ENCODE measurements around the gene CUL9.

CUL9 gene

DNA sequence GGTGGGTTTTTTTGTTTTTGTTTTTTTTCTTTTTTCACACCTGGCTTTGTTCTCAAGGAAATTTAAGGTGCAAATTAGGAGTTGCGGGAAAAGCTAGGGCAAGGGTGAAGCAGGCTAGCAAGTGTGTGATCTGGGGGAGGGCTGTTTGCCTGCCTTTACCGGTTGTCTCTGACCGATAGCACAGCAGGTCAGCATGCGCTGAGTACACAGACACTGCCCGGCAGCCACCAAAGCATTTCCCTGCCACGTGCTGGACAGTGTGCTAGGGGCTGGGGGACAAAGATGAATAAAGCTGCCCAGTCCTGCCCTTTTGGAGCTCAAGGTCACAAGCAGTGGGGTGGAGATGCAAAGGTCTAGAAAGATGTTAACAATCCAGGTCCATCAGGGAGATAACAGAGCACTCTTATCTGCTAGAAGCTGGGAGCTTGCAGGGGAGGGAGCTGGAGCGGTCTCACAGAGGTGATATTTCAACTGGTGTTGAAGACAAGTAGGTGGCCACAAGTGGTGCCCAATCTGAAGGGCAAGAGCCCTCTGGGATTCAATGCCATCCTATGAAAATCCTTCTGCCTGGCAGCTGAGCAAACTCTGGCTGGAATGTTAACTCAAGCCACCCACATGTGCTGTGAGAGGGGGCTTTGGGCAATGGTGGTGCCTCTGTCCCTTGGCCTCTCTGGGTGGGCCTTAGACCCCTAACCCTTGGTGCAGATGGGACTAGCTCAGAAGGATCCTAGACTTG lies 85.8 kb downstream of the CUL9 start:
- TF ChIP-seq, protein P1, sequence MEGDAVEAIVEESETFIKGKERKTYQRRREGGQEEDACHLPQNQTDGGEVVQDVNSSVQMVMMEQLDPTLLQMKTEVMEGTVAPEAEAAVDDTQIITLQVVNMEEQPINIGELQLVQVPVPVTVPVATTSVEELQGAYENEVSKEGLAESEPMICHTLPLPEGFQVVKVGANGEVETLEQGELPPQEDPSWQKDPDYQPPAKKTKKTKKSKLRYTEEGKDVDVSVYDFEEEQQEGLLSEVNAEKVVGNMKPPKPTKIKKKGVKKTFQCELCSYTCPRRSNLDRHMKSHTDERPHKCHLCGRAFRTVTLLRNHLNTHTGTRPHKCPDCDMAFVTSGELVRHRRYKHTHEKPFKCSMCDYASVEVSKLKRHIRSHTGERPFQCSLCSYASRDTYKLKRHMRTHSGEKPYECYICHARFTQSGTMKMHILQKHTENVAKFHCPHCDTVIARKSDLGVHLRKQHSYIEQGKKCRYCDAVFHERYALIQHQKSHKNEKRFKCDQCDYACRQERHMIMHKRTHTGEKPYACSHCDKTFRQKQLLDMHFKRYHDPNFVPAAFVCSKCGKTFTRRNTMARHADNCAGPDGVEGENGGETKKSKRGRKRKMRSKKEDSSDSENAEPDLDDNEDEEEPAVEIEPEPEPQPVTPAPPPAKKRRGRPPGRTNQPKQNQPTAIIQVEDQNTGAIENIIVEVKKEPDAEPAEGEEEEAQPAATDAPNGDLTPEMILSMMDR (conservative IDR thresholded peaks at IDR 0.05), result no peak

DNA sequence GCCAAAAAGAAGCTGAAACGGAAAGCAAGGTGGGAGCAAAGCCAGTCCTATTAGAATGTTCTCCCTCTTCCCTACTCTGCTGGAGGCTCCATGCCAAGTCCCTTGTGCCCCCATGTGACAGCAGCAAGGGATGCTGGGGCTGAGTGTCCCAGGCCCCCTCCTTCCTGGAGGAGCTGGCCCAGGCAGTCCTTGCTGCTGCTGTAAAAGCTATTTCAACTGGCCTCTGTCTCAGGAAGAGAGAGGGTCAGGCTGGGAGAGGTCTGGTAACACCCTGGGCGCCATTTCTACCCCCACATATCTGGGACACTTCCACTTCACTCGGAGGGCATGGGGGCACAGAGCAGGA lies 86.3 kb downstream of the CUL9 start:
- TF ChIP-seq, protein P1 (conservative IDR thresholded peaks at IDR 0.05), result no peak
- no peak overlapping the region for H3K27ac ChIP-seq

More for the DNA sequence above, 85.8 kb downstream of the CUL9 start:
- no peak overlapping the region for H3K27ac ChIP-seq

DNA sequence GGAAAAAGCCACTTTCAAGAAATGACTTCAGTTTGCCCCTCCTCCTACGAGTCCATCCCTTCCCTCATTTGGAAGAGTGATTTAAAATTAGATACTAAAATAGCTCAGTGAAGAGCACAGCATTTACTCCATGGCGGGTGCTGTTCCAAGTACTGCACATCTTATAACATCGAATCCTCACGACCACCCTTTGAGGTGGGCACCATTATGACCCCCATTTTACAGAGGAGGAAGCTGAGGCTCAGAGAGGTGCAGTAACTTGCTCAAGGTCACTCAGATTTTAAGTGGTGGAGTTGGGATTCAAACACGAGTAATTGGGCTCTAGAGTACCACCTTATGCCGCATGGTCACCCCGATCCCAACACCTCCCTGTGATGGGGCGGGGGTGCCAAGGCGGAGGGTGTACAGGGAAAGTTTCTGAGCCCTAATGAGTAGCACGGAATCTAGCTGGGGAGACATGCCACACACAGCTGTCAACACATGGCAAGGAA lies 86.8 kb downstream of the CUL9 start:
- no peak overlapping the region for H3K27ac ChIP-seq
- TF ChIP-seq, protein P1 (conservative IDR thresholded peaks at IDR 0.05), result no peak

DNA sequence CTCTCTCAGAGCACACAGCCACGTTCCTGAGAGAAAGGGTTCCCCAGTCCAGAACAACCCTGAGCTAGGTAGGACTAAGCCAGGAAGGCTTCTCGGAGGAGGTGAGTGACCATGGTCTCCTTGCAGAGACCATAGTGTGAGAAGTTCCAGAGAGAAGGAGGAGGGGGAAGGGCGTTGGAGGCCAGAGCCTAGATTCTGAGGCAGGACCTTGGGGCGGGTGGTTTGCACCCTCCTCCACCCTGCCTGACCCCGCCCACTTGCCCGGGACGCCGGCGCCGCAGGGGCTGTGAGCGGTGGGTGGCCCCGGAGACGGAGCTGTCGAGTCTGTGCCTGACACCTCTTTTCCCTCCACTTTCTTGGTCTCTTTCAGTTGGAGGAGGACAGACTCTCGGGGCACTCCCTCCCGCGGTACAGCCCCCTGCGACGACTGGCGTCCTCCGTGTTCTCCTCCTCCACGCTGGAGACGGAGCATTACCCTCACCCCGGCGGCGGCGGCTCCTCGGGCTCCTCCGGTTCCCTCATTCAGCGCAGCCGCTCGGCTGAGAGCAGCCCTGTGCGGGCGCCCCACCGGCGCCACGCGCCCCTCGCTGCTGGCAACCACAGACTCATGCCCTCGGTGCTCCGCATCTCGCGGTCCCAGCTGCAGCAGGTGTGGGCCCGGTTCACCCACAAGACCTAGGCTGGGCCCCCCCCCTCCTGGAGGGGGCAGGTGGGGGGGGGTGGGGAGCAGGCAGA lies 87.4 kb downstream of the CUL9 start:
- TF ChIP-seq, protein P1 (conservative IDR thresholded peaks at IDR 0.05), result no peak
- H3K27ac ChIP-seq, result peak overlapping the region; percentile 34; the same call in 1 of the 2 replicates

DNA sequence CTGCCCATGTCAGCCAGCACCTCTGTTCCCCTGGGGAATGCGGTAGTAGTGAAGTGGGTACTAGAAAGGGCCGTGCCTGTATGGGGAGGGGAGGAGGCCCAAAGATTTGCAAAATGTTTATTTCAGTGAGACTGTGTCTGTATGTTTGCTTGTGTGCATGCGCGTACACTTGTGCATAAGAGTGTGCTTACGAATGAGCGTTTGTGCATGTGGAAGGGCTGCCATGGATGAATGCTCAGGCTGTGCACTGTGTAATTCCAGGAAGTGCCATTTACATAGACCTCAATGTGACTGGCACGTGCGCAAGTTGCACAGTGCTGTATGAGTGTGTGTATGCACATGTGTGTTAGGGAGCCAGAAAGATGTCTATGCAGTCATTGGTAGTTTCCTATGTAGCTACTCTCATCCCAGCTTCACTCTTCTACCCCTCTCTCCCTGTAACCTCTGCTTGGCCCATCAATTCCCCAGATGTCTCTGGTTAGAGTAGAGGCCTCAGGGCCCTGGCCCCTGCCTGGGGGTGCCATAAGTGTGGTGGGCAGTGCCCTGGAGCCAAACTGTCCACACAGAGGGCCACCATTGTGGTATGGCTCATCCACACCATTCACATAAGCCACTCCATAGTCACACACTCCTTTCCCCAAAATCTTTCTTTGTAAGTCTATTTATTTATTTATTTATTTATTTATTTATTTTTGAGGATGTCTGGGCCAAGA lies 89.3 kb downstream of the CUL9 start:
- TF ChIP-seq, protein P1 (conservative IDR thresholded peaks at IDR 0.05), result no peak
- H3K27ac ChIP-seq, result no peak overlapping the region

DNA sequence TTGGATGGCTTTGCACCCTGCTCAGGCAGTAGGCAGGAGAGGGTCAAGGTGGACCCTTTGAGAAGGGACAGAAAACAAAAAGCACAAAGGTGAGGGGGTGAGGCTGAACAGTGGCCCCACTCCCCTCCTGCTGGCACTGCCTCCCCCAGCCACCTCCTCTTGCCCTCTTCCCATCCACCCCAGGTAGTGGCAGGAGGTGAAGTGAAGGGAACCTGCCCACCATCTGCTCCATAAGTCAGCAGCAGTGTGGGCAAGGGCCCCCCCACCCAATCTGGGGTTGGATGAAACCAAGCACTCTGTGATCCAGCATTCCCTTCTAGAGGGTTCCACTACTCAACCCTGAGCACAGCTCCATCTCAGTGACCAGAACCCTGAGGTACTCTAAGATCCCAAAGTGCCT lies 89.9 kb downstream of the CUL9 start:
- H3K27ac ChIP-seq, result no peak overlapping the region

More for the DNA sequence above, 89.9 kb downstream of the CUL9 start:
- TF ChIP-seq, protein P1 (conservative IDR thresholded peaks at IDR 0.05), result no peak
